OCI-LY7 (cell line): ENCODE results near the gene FNDC3B.

Experiments
- CTCF ChIP-seq: fragments of 200-600 bp; sonication (generic); conservative IDR thresholded peaks from 2 replicates; pipeline ENCODE4 v1.5.1; 2014; ENCODE audit warnings: mild to moderate bottlenecking, antibody characterized with exemption, low read length, moderate library complexity, mixed read lengths
- EZH2phosphoT487 ChIP-seq: fragments of 200-600 bp; sonication (generic); IDR thresholded peaks from 2 replicates; pipeline ENCODE4 v1.6.1; 2018; ENCODE audit warnings: low read depth, borderline replicate concordance, mild to moderate bottlenecking, mixed run types, antibody characterized with exemption, low read length, moderate library complexity, mixed read lengths

DNA sequence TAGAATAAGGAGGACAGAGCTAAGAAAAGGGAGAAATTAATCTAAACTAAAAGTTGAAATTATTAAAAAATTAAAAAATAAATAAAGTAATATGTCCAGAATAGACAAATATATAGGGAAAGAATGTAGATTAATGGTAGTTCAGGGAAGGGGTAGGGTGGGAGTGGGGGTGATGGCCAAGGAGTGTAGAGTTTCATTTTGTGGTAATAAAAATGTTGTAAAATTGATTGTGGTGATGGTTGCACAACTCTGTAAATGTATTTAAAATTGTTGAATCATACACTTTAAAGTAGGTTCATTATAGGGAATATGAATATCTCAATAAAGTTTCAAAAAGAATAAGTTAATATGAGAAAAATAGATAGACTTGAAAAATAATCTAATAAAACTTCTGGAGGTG, 21.0 kb upstream of the FNDC3B start:
- TF ChIP-seq CTCF (no peak), EZH2phosphoT487 (no peak)
